Thoracic aorta (tissue), 2 donors: Measurements from ENCODE around the gene NXNL2. TPM values are rescaled to one million over a fixed set of nuclear protein-coding genes. Genes with fewer than 3 reads are reported as not detected.

Experiments
- ATAC-seq: fragments of 150-250 bp; one replicate; pipeline ENCODE4 v1.8.0; 2017; ENCODE audit warnings: low read depth; ENCODE audit not compliant: insufficient number of reproducible peaks, low FRiP score
- DNase-seq: peaks from one replicate; pipeline ENCODE4 v3.0.0-alpha.2; 2020; ENCODE audit warnings: low spot score
- H3K27ac ChIP-seq, 2 donors: fragments of 200-600 bp; sonication (generic); 1 replicate in 1 of 2; 2 replicates in 1 of 2; pipeline ENCODE4 v1.5.1; 2016; ENCODE audit warnings: mild to moderate bottlenecking in 2 of 2, moderate library complexity in 2 of 2
- H3K27me3 ChIP-seq: fragments of 200-600 bp; sonication (generic); replicated peaks from 2 replicates; pipeline ENCODE4 v1.6.0; 2016; ENCODE audit warnings: mild to moderate bottlenecking; ENCODE audit not compliant: insufficient read depth
- H3K36me3 ChIP-seq: fragments of 200-600 bp; sonication (generic); one replicate; pipeline ENCODE4 v1.5.1; 2016
- H3K4me1 ChIP-seq, 2 donors: fragments of 200-600 bp; sonication (generic); 1 replicate in 1 of 2; 2 replicates in 1 of 2; pipeline versions ENCODE4 v1.5.1 to v1.6.0; 2016; ENCODE audit warnings: low read depth in 2 of 2, mild to moderate bottlenecking in 1 of 2; ENCODE audit not compliant: control insufficient read depth in 1 of 2
- H3K4me3 ChIP-seq: fragments of 200-600 bp; sonication (generic); 2 replicates; pipeline ENCODE4 v1.5.1; 2016; ENCODE audit warnings: mild to moderate bottlenecking
- H3K9me3 ChIP-seq: fragments of 200-600 bp; sonication (generic); 2 replicates; pipeline ENCODE4 v1.5.1; 2016
- CTCF ChIP-seq: fragments of 200-600 bp; sonication (generic); IDR thresholded peaks from one replicate; pipeline ENCODE4 v1.5.1; 2019; ENCODE audit warnings: antibody characterized with exemption
- total RNA-seq, 2 donors: library from RNA; depleted of rRNA; stranded (reverse); fragments of >200 nt; gene quantifications; one replicate each; pipeline versions ENCODE4 v1.1.0 to v1.2.3, GENCODE V29; 2016

The NXNL2 gene
- total RNA-seq, 2 donors from 2014 or later, result 1.8 TPM; not detected in 1

DNA sequence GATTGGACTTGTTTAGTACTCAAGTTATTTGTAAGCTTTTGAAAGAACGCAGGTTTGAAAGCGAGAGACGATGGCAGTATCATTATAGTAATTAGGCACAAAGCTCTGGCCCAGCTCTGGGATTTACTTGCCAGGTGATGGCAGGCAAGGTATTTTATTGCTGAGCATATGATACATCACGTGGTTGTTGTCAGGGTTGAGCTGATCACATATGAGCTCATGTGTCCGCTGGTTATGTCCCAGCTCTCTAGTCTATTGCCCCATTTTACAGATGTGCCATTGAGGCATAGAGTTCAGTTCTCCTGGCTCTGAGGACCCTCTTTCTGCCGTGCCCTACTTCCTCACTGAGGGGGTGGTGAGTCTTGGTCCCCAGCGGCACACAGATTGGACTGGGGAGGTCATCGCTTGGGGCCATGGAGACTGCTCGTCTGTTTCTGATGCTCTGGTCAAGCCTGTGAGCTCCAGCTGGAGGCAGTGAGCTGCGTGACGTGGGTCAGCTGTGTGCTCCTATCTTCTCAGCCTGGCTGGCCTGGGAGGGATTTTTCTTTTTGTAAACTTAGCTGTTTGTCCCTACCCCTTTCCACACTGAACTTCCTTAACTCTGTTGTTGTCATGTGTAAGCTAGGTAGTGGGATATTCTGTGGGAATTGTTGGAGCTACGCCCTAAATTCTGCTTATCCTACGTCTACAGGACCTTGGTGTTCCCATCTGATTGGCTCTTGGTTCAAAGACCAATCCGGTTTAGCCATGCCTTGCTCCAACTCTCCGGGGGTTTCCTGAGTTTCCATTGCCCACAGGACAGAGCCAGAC lies 2.2 kb downstream of the NXNL2 start:
- H3K27ac ChIP-seq, result peak overlapping the region; percentile 68 to 70
- DNase-seq, result no peak
- no peaks in the 10 kb centered on the region for H3K27me3 ChIP-seq
- H3K36me3 ChIP-seq, result no peaks in the 10 kb centered on the region
- H3K4me3 ChIP-seq, result peak overlapping the region; percentile 4
- no peak for ATAC-seq
- peaks cover 0 to 36% of the 10 kb centered on the region in 2 donors for H3K4me1 ChIP-seq
- no peak for TF ChIP-seq CTCF
- H3K9me3 ChIP-seq, result no peaks in the 10 kb centered on the region

DNA sequence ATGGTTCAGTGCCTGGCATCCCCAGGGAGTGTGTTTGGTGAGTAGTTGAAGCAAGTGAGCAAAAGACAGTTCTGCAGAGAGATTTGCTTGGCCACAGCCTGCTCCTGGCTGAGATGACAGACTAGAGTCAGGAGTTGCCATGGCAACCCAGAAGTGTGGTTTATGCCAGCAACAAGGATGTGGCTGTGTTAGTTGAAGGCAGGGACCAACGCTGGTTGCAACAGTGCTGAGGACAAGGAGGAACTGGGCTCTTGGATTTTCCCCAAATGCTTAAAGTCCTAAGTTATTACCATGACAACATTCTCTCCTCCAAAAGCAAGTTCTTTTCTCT lies 2.7 kb downstream of the NXNL2 start:
- Histone ChIP-seq H3K36me3 (no peaks in the 10 kb centered on the region), H3K27ac (peak overlapping the region; percentile 68 to 70), H3K4me1 (peaks cover 0 to 33% of the 10 kb centered on the region in 2 donors), H3K9me3 (no peaks in the 10 kb centered on the region), H3K27me3 (no peaks in the 10 kb centered on the region), H3K4me3 (no peak overlapping the region)
- DNase-seq (peak; percentile 86), ATAC-seq (peak; percentile 85)
- TF ChIP-seq CTCF, result no peak

DNA sequence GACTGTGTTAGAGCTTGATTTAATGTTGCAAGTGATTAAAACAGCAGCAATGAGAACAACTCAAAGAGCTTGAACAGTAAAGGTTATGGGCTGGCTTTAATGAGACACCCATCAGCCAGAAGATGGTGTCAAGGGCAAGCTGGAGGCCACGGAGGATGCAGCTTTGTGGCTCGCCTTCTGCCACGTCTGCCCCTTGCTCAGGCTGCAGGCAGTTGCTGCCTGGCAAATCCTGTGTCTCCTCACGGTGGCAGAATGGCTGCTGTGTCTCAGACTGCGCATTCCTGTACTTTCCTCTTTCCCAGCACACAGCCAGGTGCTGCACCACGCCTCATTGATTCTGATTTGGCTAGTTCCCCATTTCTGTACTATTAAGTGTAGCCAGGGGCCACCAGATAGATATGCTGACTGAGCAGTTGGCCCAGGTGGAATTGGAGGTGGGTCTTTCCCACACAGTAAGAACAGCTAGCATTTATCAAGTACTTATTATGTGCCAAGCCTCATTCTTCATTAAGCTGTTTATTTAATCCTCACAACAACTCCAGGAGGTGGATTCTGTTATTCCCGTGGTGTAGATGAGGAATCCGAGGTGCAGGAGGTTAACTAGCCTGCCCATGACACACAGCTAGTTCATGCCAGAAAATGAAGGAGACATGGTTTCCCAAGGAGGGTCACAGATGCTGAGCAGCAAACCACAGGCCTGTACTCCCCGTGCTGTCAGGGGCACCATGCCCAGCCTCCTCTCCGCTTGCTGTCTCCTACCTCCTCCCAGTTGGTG lies 3.5 kb downstream of the NXNL2 start:
- ATAC-seq (no peak), DNase-seq (no peak)
- Histone ChIP-seq H3K27me3 (no peaks in the 10 kb centered on the region), H3K4me3 (no peak overlapping the region), H3K9me3 (no peaks in the 10 kb centered on the region), H3K36me3 (no peaks in the 10 kb centered on the region), H3K27ac (peak overlapping the region; percentile 54 to 70), H3K4me1 (peaks cover 0 to 33% of the 10 kb centered on the region in 2 donors)
- no peak for TF ChIP-seq CTCF

- H3K9me3 ChIP-seq, result no peaks in the 10 kb centered on the region
- DNase-seq, result no peak
- H3K4me1 ChIP-seq, result peaks cover 0 to 33% of the 10 kb centered on the region in 2 donors
- no peaks in the 10 kb centered on the region for H3K27me3 ChIP-seq
- ATAC-seq, result no peak
- H3K27ac ChIP-seq, result no peak overlapping the region
- TF ChIP-seq CTCF, result no peak
- no peaks in the 10 kb centered on the region for H3K36me3 ChIP-seq
- H3K4me3 ChIP-seq, result no peak overlapping the region
Measured at GRCh38 chr9:88539246-88539645, 4.3 kb downstream of the NXNL2 start.

DNA sequence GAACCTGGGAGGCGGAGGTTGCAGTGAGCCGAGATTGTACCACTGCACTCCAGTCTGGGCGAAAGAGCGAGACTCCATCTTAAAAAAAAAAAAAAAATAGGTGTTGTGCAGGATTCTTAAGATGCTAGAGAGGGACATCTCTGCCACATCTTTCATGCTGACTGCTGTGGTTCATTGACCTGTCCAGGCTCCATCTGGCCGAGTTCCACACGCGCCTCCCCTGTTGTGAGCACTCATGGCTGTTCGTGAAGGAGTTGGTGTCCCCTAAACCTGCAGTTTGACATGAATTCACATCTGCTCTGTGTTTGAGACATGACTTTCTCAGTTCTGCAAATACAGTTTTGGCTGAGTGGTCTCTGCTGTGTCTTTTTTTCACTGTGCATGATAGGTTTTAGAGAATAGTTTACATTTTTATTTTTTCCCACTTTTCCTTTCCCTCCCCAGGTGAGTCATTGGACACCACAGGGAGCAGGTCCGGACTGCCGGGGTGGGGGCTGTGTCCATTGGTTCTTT lies 5.3 kb downstream of the NXNL2 start:
- no peaks in the 10 kb centered on the region for H3K27me3 ChIP-seq
- ATAC-seq (no peak), DNase-seq (no peak)
- TF ChIP-seq CTCF, result no peak
- no peaks in the 10 kb centered on the region for H3K36me3 ChIP-seq
- peaks cover 0 to 30% of the 10 kb centered on the region in 2 donors for H3K4me1 ChIP-seq
- no peak overlapping the region for H3K27ac ChIP-seq
- no peaks in the 10 kb centered on the region for H3K9me3 ChIP-seq
- no peak overlapping the region for H3K4me3 ChIP-seq
